Measurements from ENCODE around the gene TMCO6.
"Not testable (repeated sequence)": the region's sequence is repeated elsewhere in the genome, so short reads cannot be mapped to it uniquely, and the experiment has no call there.

Gene TMCO6
- 10.6 to 18.2 reads per million in 2 donors for total RNA-seq

DNA sequence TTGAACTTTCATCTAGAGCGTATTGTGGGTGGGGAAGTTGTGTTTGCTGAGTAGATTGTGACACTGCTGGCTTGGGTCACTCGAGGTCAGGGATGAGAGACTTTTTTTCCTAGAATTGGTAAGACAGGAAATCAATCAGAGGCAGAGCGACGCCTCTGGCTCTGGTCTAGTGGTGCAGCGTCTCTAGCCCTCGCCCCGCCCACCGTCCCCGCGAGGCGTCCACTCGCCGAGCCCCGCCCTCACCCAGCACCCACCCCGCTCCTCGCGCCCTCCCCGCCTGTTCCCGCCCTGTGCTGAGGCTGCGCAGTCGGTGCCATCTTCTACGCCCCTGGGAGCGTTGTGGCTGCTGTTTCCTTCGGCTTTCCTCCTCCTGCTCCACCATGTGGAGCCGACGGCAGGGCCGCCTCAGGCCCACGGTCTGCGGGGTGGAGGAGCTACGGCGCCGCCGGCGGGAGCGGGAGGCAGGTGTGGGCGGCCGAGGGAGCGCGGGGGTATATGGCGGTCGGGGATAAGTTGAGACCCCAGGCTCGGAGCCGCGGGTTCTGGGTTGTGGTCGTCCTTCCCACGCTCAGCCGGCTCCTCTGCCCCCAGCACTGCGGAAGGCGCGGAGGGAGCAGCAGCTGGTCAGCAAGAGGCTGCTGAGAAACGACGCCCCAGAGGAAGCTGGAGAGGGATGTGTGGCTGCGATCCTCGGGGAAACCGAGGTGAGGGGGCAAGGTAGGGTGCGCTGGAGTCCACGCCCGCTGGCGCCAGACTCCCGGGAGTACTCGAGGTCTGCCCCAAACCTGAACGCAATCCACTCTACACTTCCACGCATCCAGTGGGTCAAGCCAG is at the start of gene TMCO6:
TMCO6 (plus strand) TSS at position 304 of the 834 bp plus-strand sequence; CDS start at position 381, 77 bp downstream.
- peak; percentile 90 to 98 (median 97) for DNase-seq

DNA sequence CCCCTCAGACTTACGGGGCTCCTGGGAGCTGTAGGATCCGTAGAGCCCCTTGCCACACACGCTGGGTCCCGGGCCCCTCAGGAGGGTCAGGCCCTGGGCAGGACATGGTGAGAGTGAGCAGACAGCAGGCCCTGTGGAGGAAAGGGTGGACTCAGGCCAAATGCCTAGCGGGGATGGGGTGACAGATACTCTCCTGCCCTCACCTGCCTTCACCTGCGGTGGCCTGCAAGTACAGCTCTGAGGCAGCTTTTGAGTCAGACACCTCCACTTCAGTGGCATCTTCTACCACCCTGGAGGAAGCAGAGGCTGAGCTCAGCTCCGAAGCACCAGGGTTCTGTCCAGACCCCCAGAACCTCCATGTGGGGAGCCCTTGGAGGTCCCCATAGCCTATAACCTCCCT is 48.4 kb upstream of the TMCO6 start:
- no peak for DNase-seq

- DNase-seq: no peak
Measured at GRCh38 chr5:140591747-140592372, 47.4 kb upstream of the TMCO6 start.

DNA sequence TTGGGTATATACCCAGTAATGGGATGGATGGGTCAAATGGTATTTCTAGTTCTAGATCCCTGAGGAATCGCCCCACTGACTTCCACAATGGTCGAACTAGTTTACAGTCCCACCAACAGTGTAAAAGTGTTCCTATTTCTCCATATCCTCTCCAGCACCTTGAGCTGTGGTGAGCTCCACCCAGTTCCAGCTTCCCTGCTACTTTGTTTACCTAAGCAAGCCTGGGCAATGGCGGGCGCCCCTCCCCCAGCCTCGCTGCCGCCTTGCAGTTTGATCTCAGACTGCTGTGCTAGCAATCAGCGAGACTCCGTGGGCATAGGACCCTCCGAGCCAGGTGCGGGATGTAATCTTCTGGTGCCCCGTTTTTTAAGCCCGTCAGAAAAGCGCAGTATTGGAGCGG is 46.2 kb upstream of the TMCO6 start:
- not testable (repeated sequence) for DNase-seq

- no peak for DNase-seq
Measured at GRCh38 chr5:140594169-140594568, 45.1 kb upstream of the TMCO6 start.

DNA sequence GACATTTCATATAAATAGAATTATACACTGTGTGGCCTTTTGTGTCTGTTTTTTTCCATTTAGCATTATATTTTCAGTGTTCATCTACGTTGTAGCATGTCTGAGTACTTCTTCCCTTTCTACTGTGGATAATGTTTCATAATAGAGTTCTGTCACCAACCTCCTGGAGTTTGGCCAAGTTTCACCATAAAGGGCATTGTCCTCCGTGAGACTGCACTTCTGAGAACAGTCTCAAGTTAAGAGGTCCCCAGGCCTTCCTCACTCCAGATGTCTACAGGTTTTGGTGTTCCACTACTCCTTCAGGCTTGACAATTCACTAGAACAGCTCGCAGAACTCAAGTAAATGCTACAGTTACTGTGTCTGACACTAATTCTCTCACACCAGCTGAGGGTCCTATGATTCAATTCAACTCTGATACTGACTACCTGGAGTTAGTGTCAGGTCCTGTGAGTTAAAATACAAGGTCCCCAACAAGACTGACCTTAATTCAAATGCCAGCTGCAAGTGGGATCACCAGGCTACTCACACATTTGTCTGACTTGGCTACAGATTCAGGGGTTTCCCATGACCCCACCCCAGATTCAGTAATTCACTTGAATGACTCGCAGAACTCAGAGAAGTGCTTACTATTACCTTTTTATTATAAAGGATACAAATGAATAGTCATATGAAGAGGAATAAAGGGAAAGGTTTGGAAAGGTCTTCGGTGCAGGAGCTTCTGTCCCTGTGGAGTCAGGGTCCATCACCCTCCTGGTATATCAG is 43.5 kb upstream of the TMCO6 start:
- no peak for DNase-seq

- no peak for DNase-seq
Measured at GRCh38 chr5:140596321-140596741, 42.9 kb upstream of the TMCO6 start.

DNA sequence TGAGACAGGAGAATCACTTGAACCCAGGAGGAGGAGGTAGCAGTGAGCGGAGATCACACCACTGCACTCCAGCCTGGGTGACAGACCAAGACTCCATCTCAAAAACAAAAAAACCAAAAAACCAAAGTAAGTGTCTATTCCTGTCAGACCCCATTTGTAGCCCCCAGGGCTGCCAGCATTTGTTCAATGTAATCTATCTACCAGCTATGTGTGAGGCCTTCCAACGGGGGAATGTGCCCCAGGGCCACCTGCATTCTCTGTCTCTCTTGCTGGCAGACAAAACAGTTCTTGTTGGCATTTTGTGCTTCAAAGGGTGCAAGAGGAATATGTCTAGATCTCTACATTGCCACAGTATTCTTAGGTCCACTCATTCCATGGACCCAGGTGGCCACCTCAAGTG is 40.4 kb upstream of the TMCO6 start:
- no peak for DNase-seq

DNA sequence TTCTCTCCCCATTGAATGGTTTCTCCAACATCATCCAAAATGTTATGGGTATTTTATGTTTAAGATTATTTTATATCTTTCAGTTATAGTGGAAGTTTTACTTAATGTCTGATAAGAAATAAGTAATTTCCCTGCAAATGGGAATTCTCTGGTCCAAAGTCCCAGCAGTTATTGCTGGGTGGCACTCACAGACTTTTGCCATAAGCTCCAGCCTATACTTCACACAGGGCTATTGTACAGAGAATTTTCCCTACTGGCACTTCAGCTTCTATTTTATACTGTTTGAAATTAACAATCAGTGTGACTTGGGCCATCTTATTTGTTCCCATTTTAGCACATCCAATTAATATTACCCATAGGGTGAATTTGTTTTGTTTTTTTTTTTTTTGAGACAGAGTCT is 39.2 kb upstream of the TMCO6 start:
- no peak for DNase-seq

GRCh38 chr5:140602147-140602546 is 37.1 kb upstream of the TMCO6 start:
- no peak for DNase-seq

GRCh38 chr5:140603446-140603698 is 35.9 kb upstream of the TMCO6 start:
- DNase-seq: not testable (repeated sequence)

- no peak for DNase-seq
Measured at GRCh38 chr5:140603734-140604133, 35.5 kb upstream of the TMCO6 start.

DNA sequence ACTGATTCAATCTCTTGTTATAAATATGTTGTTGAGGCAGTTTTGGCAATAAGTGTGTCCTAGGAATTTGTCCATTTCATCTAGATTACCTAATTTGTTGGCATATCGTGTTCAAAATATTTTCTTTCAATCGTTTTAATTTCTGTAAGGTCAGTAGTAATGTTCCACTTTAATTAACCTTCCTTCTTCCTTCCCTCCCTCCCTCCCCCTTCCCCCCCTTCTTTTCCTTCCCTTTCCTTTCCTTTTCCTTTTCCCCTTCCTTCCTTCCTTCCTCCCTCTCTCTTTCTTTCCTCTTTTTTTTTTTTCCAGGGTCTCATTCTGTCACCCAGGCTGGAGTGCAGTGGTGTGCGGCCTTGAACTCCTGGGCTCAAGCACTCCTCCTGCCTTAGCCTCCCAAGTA is 33.4 kb upstream of the TMCO6 start:
- no peak for DNase-seq

DNA sequence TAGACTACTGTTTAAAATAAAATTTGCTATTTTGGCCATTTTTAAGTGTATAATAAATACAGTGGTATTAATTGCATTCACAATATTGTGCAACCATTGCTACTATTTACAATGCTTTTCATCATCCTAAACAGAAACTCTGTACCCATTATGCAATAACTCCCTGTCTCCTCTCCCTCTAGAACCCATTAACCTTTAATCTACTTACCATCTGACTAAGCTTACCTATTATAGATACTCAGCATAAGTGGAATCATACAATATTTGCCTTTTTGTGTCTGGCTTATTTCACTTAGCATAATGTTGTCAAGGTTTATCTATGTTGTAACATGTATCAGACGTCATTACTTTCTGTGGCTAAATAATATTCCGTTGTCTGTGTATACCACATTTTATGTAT is 32.2 kb upstream of the TMCO6 start:
- no peak for DNase-seq

DNA sequence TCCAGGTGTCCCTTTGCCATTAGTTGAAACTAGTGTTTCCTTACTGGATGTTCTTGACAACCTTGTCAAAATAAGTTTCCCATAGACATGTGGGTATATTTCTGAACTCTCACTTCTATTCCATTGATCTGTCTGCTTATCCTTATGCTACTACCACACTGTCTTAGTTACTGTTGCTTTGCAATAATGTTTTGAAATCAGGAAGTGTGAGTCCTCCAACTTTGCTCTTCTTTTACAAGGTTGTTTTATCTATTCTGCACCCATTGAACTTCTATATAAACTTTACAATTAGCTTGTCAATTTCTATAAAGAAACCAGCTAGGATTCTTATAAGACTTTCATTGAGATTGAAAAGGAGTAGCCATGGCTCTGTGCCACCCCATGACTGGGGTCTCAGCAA is 30.5 kb upstream of the TMCO6 start:
- no peak for DNase-seq

- no peak for DNase-seq
Measured at GRCh38 chr5:140609126-140609525, 30.1 kb upstream of the TMCO6 start.

DNA sequence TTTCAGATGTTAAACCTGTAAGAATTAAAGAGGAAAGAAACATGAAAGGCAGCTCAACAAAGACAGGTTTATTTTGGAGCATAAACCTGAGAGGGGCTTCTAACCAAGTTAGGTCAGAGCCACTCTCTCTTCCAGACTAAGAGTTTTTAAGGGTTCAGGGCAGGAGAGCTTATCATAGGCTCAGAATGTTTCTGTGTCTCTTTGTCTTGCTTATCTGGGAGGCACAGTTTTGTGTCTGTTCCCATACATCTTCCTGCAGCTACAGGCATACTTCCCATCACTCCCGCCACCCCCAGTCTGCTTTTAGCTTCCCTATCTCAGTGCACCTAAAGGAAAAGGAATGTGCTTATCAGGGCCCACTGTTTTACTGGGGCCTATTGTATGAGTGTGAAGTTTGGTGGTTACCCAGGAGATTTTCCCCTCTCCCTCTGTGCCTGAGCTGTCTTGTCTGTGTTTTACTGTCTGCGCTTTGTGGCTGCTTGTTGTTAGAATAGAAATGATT is 28.2 kb upstream of the TMCO6 start:
- no peak for DNase-seq

DNA sequence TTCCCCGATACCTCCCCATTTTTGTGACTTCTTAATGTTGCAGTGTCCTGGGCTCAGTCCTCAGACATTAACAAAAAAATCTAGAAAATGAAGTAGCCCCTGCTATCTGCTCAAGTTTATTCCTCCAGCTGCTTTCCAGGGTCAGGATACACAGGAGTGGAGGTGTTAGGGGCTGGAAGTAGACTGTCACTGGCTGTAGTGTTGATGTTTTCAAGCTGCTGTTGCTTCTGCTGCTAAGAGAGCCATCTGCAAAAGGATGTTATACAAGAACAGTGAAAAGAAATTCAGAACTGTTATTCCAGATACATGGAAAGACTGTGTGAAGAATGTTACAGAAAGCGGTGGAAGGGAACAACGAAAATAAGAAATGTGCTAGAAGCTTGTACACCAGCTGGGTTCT is 16.9 kb upstream of the TMCO6 start:
- no peak for DNase-seq

- not testable (repeated sequence) for DNase-seq
Measured at GRCh38 chr5:140623061-140623460, 16.2 kb upstream of the TMCO6 start.

DNA sequence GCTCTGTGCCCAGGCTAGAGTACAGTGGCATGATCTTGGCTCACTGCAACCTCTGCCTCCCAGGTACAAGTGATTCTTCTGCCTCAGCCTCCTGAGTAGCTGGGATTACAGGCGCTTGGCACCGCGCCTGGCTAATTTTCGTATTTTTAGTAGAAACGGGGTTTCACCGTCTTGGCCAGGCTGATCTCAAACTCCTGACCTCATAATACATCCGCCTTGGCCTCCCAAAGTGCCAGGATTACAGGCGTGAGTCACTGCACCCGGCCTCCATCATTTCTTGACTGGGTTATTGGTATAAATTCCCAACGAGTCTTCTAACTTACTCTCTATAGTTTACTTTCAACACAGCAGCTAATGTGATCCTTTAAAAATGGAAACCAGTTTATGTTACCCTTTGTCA is 14.4 kb upstream of the TMCO6 start:
- DNase-seq: not testable (repeated sequence)

- no peak for DNase-seq
Measured at GRCh38 chr5:140627972-140628371, 11.3 kb upstream of the TMCO6 start.

DNA sequence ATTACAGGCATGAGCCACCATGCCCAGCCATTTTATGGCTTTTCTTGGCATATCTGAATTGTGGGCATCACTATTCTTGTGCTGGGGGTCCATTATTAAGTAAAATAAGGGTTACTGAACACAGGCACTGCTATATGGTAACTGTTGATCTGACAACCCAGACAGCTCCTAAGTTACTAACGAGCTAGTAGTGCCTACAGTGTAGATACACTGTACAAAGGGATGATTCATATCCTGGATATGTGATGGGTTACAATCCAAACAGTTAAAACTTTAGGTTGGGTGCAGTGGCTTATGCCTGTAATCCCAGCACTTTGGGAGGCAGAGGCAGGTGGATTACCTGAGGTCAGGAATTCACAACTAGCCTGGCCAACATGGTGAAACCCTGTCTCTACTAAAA is 10.5 kb upstream of the TMCO6 start:
- DNase-seq: no peak

DNA sequence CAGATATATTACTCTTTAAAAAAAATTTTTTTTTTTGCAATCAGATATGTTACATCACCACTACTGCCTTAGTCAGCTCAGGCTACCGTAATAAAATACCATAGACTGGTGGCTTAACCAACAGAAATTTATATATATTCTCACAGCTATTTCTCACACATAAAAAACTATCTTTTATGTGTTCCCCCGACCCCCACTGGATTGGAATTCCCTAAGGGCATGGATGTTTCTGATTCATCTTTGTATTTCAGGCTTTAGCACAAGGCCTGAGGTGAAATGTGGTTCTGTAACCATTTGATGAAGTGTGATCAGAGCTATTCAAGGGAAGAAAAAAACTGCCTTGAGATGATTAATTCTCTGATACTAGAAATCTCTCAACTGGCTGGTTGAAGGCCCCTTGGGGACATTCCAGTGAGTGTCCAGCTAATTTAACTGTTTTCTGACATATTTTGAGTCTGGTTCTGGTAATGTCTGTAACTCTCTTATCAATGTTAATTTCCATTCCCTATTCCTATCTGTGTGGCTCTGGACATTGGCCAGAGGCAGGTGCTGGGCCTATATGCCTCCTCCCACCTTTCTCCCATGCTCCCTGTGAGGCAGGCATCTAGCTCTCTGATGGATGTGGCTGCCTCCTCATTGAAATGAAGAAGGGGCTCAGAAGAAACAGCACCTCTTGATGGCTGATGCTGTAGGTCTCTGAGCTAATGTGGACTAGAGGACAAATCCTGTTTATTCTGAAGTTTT is 8.8 kb upstream of the TMCO6 start:
- DNase-seq: no peak

Data from T-helper 2 cell (primary cell).